Keratinocyte (primary cell): ENCODE data around the gene DOK5. TPM values are rescaled to one million over a fixed set of nuclear protein-coding genes. Genes with fewer than 3 reads are reported as not detected.

Experiments used
- DNase-seq: peaks from one replicate; pipeline ENCODE4 v3.0.0-alpha.2; 2011; ENCODE audit warnings: low read depth, missing footprints, low spot score
- FAIRE-seq: peaks from 2 replicates; lab custom pipeline; 2011; peaks lifted over from hg19 to GRCh38; lab: Jason Lieb, UNC
- H2AFZ ChIP-seq: 2 replicates; pipeline ENCODE4 v1.6.0; 2012; ENCODE audit warnings: low read length, control low read depth, inconsistent platforms; ENCODE audit not compliant: control insufficient read depth
- H3K27ac ChIP-seq: 2 replicates; pipeline ENCODE4 v1.5.1; 2011; ENCODE audit warnings: low read length; ENCODE audit not compliant: control insufficient read depth, insufficient read depth
- H3K27me3 ChIP-seq: 3 replicates; pipeline ENCODE4 v1.6.0; 2011; ENCODE audit warnings: low read length; ENCODE audit not compliant: control insufficient read depth, insufficient read depth; ENCODE audit errors: extremely low read depth
- H3K36me3 ChIP-seq, 2 experiments: 2 replicates in 1 of 2; 3 replicates in 1 of 2; pipeline ENCODE4 v1.5.1; 2011; ENCODE audit warnings: low read length in 2 of 2, mild to moderate bottlenecking in 1 of 2; ENCODE audit not compliant: control insufficient read depth in 2 of 2, insufficient read depth in 2 of 2; ENCODE audit errors: extremely low read depth in 1 of 2
- H3K4me1 ChIP-seq: 3 replicates; pipeline ENCODE4 v1.5.1; 2011; ENCODE audit warnings: low read length; ENCODE audit not compliant: control insufficient read depth, insufficient read depth; ENCODE audit errors: extremely low read depth
- H3K4me2 ChIP-seq: 3 replicates; pipeline ENCODE4 v1.6.0; 2011; ENCODE audit warnings: low read depth, low read length; ENCODE audit not compliant: control insufficient read depth, insufficient read depth; ENCODE audit errors: extremely low read depth
- H3K4me3 ChIP-seq, 3 experiments: fragments of 200-600 bp in 1 of 3; sonication (generic) in 1 of 3; 2 replicates in 2 of 3; 3 replicates in 1 of 3; pipeline ENCODE4 v1.5.1; 2011 to 2016; ENCODE audit warnings: low read length in 3 of 3, mild to moderate bottlenecking in 3 of 3, control low read depth in 2 of 3, inconsistent platforms in 1 of 3, low read depth in 1 of 3, mixed read lengths in 1 of 3, mixed run types in 1 of 3, moderate library complexity in 1 of 3; ENCODE audit not compliant: control insufficient read depth in 2 of 3, insufficient read depth in 2 of 3; ENCODE audit errors: extremely low read depth in 1 of 3
- H3K79me2 ChIP-seq: 2 replicates; pipeline ENCODE4 v1.6.0; 2012; ENCODE audit warnings: low read length; ENCODE audit not compliant: control insufficient read depth, insufficient read depth
- H3K9ac ChIP-seq: 3 replicates; pipeline ENCODE4 v1.6.0; 2011; ENCODE audit warnings: low read length; ENCODE audit not compliant: control insufficient read depth, insufficient read depth; ENCODE audit errors: extremely low read depth
- H3K9me1 ChIP-seq: 3 replicates; pipeline ENCODE4 v1.6.0; 2011; ENCODE audit warnings: low read length; ENCODE audit not compliant: control insufficient read depth, insufficient read depth; ENCODE audit errors: extremely low read depth
- H3K9me3 ChIP-seq: 2 replicates; pipeline ENCODE4 v1.5.1; 2012; ENCODE audit warnings: low read depth, low read length; ENCODE audit not compliant: control insufficient read depth
- H4K20me1 ChIP-seq: 3 replicates; pipeline ENCODE4 v1.6.0; 2011; ENCODE audit warnings: low read length; ENCODE audit not compliant: control insufficient read depth, insufficient read depth; ENCODE audit errors: extremely low read depth
- EZH2 ChIP-seq: IDR thresholded peaks from one replicate; pipeline ENCODE4 v1.6.1; 2012; ENCODE audit warnings: inconsistent platforms, mild to moderate bottlenecking, low read length, moderate library complexity
- dilution Hi-C: fragments of 300-500 bp; cut with MboI; formaldehyde crosslinking; loops from one replicate; pipeline ENCODE4 v1.7.0; 2020; ENCODE audit warnings: low sequenced_read_pairs; ENCODE audit not compliant: extremely low pct_ligation_motif_present
- polyA plus RNA-seq, 5 experiments: library from polyadenylated mRNA; depleted of rRNA in 3 of 5; stranded (reverse) in 3 of 5; stranded (forward) in 1 of 5; unstranded in 1 of 5; fragments of >200 nt; gene quantifications; 1 replicate in 1 of 5; 2 replicates in 3 of 5; 3 replicates in 1 of 5; pipeline versions ENCODE4 v1.2.1 to v1.2.3, GENCODE V29; 2011 to 2012; ENCODE audit warnings: missing spikeins in 2 of 5, low read depth in 1 of 5, low replicate concordance in 1 of 5
- TF ChIP-seq, protein P1 (sequence below), 3 experiments: IDR thresholded peaks in 1 of 3; conservative IDR thresholded peaks in 1 of 3; optimal IDR thresholded peaks in 1 of 3; 2 replicates in 2 of 3; 3 replicates in 1 of 3; pipeline versions ENCODE3 to v1.5.1; 2011; ENCODE audit warnings: low read length in 3 of 3, mild to moderate bottlenecking in 3 of 3, moderate library complexity in 2 of 3, control low read depth in 1 of 3, inconsistent platforms in 1 of 3; ENCODE audit not compliant: insufficient read depth in 2 of 3; ENCODE audit errors: extremely low read depth in 1 of 3

DOK5 gene
- polyA plus RNA-seq, 1 donor (not counting 4 experiments of a cell fraction or from before 2014, with no cell fraction given): not detected

DNA sequence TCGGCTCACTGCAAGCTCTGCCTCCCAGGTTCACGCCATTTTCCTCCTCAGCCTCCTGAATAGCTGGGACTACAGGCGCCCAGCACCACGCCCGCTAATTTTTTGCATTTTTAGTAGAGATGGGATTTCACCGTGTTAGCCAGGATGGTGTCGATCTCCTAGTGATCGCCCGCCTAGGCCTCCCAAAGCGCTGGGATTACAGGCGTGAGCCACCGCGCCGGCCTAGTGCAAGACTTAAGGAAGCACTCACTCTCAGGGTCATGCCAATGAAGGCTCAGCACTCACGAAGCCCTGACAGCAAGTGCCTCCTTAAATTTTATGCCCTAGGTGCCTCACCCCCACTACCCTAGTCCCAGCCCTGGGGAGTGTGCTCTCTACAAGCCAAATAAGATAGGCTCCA lies 4.7 kb upstream of the DOK5 start:
- H3K4me3 ChIP-seq: no peak overlapping the region
- TF ChIP-seq EZH2: no peak
- TF ChIP-seq, protein P1, sequence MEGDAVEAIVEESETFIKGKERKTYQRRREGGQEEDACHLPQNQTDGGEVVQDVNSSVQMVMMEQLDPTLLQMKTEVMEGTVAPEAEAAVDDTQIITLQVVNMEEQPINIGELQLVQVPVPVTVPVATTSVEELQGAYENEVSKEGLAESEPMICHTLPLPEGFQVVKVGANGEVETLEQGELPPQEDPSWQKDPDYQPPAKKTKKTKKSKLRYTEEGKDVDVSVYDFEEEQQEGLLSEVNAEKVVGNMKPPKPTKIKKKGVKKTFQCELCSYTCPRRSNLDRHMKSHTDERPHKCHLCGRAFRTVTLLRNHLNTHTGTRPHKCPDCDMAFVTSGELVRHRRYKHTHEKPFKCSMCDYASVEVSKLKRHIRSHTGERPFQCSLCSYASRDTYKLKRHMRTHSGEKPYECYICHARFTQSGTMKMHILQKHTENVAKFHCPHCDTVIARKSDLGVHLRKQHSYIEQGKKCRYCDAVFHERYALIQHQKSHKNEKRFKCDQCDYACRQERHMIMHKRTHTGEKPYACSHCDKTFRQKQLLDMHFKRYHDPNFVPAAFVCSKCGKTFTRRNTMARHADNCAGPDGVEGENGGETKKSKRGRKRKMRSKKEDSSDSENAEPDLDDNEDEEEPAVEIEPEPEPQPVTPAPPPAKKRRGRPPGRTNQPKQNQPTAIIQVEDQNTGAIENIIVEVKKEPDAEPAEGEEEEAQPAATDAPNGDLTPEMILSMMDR (optimal IDR thresholded peaks at IDR 0.05 in 1 of 3, IDR thresholded peaks at IDR 0.05 in 1 of 3, conservative IDR thresholded peaks at IDR 0.05 in 1 of 3; ENCODE audit: extremely low read depth in 1 of 3, insufficient read depth in 2 of 3, low read length in 3 of 3): no peak
- H3K79me2 ChIP-seq: no peaks in the 10 kb centered on the region
- FAIRE-seq: no peak
- no peak overlapping the region for H2AFZ ChIP-seq
- no peaks in the 10 kb centered on the region for H3K36me3 ChIP-seq
- dilution Hi-C loops: loop anchor here (5.0 kb wide), 1 partner anchor 47 kb away; no protein-coding TSS in a partner anchor
- H4K20me1 ChIP-seq: no peaks in the 10 kb centered on the region
- no peak for DNase-seq
- H3K4me1 ChIP-seq: no peaks in the 10 kb centered on the region
- no peak overlapping the region for H3K4me2 ChIP-seq
- H3K27ac ChIP-seq: no peak overlapping the region
- H3K9me1 ChIP-seq: no peaks in the 10 kb centered on the region
- H3K9ac ChIP-seq: no peak overlapping the region
- H3K27me3 ChIP-seq: peaks cover 16% of the 10 kb centered on the region
- H3K9me3 ChIP-seq: no peaks in the 10 kb centered on the region

DNA sequence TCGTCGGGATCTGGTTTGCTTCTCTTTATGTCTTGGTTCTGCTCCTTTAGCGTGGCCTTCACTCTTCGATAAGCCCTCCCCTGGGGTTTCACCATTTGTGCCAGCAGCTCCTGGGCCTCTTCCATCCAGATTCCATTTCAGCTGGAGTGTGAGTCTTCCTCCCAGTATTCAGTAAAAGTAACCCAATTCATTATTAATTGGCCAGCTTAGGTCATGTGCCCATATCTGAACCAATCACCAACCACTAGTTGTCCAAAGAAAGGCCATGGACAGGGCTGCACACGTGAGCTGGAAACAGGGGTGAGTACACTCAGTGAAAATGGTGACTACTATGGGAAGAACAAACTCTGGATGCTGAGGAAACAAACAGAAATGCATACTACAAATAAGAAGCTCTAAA lies 2.8 kb upstream of the DOK5 start:
- no peak overlapping the region for H3K4me2 ChIP-seq
- no peaks in the 10 kb centered on the region for H3K36me3 ChIP-seq
- H3K27ac ChIP-seq: no peak overlapping the region
- no peaks in the 10 kb centered on the region for H3K4me1 ChIP-seq
- FAIRE-seq: no peak
- H2AFZ ChIP-seq: no peak overlapping the region
- no peaks in the 10 kb centered on the region for H3K9me3 ChIP-seq
- H3K27me3 ChIP-seq: peaks cover 27% of the 10 kb centered on the region
- no peaks in the 10 kb centered on the region for H3K79me2 ChIP-seq
- no peaks in the 10 kb centered on the region for H4K20me1 ChIP-seq
- dilution Hi-C loops: loop anchor here (5.0 kb wide), 1 partner anchor 45 kb away; no protein-coding TSS in a partner anchor
- TF ChIP-seq, protein P1 (optimal IDR thresholded peaks at IDR 0.05 in 1 of 3, IDR thresholded peaks at IDR 0.05 in 1 of 3, conservative IDR thresholded peaks at IDR 0.05 in 1 of 3; ENCODE audit: extremely low read depth in 1 of 3, insufficient read depth in 2 of 3, low read length in 3 of 3): no peak
- TF ChIP-seq EZH2: no peak
- no peak for DNase-seq
- no peak overlapping the region for H3K4me3 ChIP-seq
- H3K9me1 ChIP-seq: no peaks in the 10 kb centered on the region
- H3K9ac ChIP-seq: no peak overlapping the region
